Activated CD8-positive, alpha-beta memory T cell treated with anti-CD3 and anti-CD28 coated beads for 36 hours (primary cell): ENCODE data around the gene MRPS24. TPM values are rescaled to one million over a fixed set of nuclear protein-coding genes. Genes with fewer than 3 reads are reported as not detected.

Experiments used
- CTCF ChIA-PET: fragments of 350-600 bp; sonication (Branson Sonifier 250); formaldehyde crosslinking; loops from one replicate; lab custom pipeline; 2021; ENCODE audit warnings: antibody characterized with exemption; lab: Charles Lee
- POLR2A ChIA-PET: fragments of 350-600 bp; sonication (Branson Sonifier 250); formaldehyde crosslinking; loops from one replicate; lab custom pipeline; 2021; ENCODE audit warnings: antibody characterized with exemption; lab: Charles Lee
- total RNA-seq, 2 experiments: library from RNA; stranded (reverse); gene quantifications; one replicate each; pipeline ENCODE4 v1.2.3, GENCODE V29; 2021

The MRPS24 gene
- total RNA-seq, 2 experiments from 2014 or later: 131 to 138 TPM

GRCh38 chr7:43879477-43879876 lies 10.2 kb upstream of the MRPS24 start:
- CTCF ChIA-PET: no interaction called here
- POLR2A ChIA-PET: interaction anchor here (0.6 kb wide), 1 partner anchor 129 kb away, joined by 3 read pairs; no protein-coding TSS in a partner anchor

- ChIA-PET POLR2A (interaction anchor here (0.6 to 0.9 kb wide), 2 partner anchors 9 to 128 kb away, joined by 3 read pairs; no protein-coding TSS in a partner anchor), CTCF (no interaction called here)
These were observed 9.6 kb upstream of the MRPS24 start for GRCh38 chr7:43878867-43879266.

- CTCF ChIA-PET: no interaction called here
- POLR2A ChIA-PET: interaction anchor here (0.9 kb wide), 1 partner anchor 9 kb away, joined by 3 read pairs; no protein-coding TSS in a partner anchor
These were observed 8.9 kb upstream of the MRPS24 start for GRCh38 chr7:43877968-43878864.

GRCh38 chr7:43876976-43877745 lies 7.8 kb upstream of the MRPS24 start:
- ChIA-PET CTCF (no interaction called here), POLR2A (no interaction called here)

- CTCF ChIA-PET: no interaction called here
These were observed 6.9 kb upstream of the MRPS24 start for GRCh38 chr7:43876241-43876640.

GRCh38 chr7:43873300-43873699 lies 4.0 kb upstream of the MRPS24 start:
- POLR2A ChIA-PET: no interaction called here
- CTCF ChIA-PET: no interaction called here

More at GRCh38 chr7:43876241-43876640, 6.9 kb upstream of the MRPS24 start:
- POLR2A ChIA-PET: no interaction called here

- POLR2A ChIA-PET: interaction anchor here (0.5 kb wide), 1 partner anchor 18 kb away, joined by 4 read pairs; no protein-coding TSS in a partner anchor
- CTCF ChIA-PET: no interaction called here
These were observed 3.2 kb upstream of the MRPS24 start for GRCh38 chr7:43872406-43873110.

GRCh38 chr7:43871064-43871463 lies 1.7 kb upstream of the MRPS24 start:
- POLR2A ChIA-PET: no interaction called here
- CTCF ChIA-PET: interaction anchor here (0.9 kb wide), 1 partner anchor 33 kb away, joined by 3 read pairs; no protein-coding TSS in a partner anchor

- ChIA-PET CTCF (no interaction called here), POLR2A (no interaction called here)
These were observed 999 bp upstream of the MRPS24 start for GRCh38 chr7:43870316-43870715.

GRCh38 chr7:43869867-43870240 lies 537 bp upstream of the MRPS24 start:
- ChIA-PET CTCF (interaction anchor here (0.8 to 1.0 kb wide), 2 partner anchors 170 to 287 kb away, joined by 3 to 5 read pairs; partner anchors contain the start of gene STK17A), POLR2A (interaction anchor here (0.6 to 1.3 kb wide), 2 partner anchors 9 to 57 kb away, joined by 3 to 5 read pairs; partner anchors contain the start of gene UBE2D4)

GRCh38 chr7:43868681-43869005 lies 674 bp downstream of the MRPS24 start:
- ChIA-PET CTCF (no interaction called here), POLR2A (interaction anchor here (0.6 to 1.3 kb wide), 3 partner anchors 16 to 118 kb away, joined by 3 to 5 read pairs (median 4); partner anchors contain the start of gene UBE2D4)

GRCh38 chr7:43868181-43868580 lies 1.1 kb downstream of the MRPS24 start:
- POLR2A ChIA-PET: interaction anchor here (0.6 to 0.7 kb wide), 2 partner anchors 17 to 117 kb away, joined by 3 to 4 read pairs; no protein-coding TSS in a partner anchor
- CTCF ChIA-PET: no interaction called here

- CTCF ChIA-PET: no interaction called here
- POLR2A ChIA-PET: no interaction called here
These were observed 4.0 kb downstream of the MRPS24 start for GRCh38 chr7:43865277-43865676.

GRCh38 chr7:43864126-43864525 lies 5.2 kb downstream of the MRPS24 start:
- POLR2A ChIA-PET: no interaction called here
- CTCF ChIA-PET: no interaction called here

GRCh38 chr7:43856996-43857395 lies 12.3 kb downstream of the MRPS24 start:
- POLR2A ChIA-PET: no interaction called here
- CTCF ChIA-PET: interaction anchor here (1.1 kb wide), 1 partner anchor 18 kb away, joined by 3 read pairs; no protein-coding TSS in a partner anchor

GRCh38 chr7:43856316-43856715 lies 13.0 kb downstream of the MRPS24 start:
- POLR2A ChIA-PET: no interaction called here
- CTCF ChIA-PET: interaction anchor here (1.1 kb wide), 1 partner anchor 17 kb away, joined by 3 read pairs; no protein-coding TSS in a partner anchor

- ChIA-PET POLR2A (interaction anchor here (0.6 kb wide), 1 partner anchor 94 kb away, joined by 7 read pairs; no protein-coding TSS in a partner anchor), CTCF (no interaction called here)
These were observed 14.1 kb downstream of the MRPS24 start for GRCh38 chr7:43855176-43855575.

- CTCF ChIA-PET: interaction anchor here (1.0 kb wide), 1 partner anchor 13 kb away, joined by 10 read pairs; no protein-coding TSS in a partner anchor
- POLR2A ChIA-PET: no interaction called here
These were observed 17.5 kb downstream of the MRPS24 start for GRCh38 chr7:43851805-43852204.
